ENCODE results near the gene EML4. TPM values are rescaled to one million over a fixed set of nuclear protein-coding genes. Genes with fewer than 3 reads are reported as not detected.
"Not testable (repeated sequence)": the region's sequence is repeated elsewhere in the genome, so short reads cannot be mapped to it uniquely, and the experiment has no call there.

The EML4 gene
- polyA plus RNA-seq (2013, experiment 1 of 2): 55.1 TPM
- polyA plus RNA-seq (2013, experiment 2 of 2): 60.3 TPM

DNA sequence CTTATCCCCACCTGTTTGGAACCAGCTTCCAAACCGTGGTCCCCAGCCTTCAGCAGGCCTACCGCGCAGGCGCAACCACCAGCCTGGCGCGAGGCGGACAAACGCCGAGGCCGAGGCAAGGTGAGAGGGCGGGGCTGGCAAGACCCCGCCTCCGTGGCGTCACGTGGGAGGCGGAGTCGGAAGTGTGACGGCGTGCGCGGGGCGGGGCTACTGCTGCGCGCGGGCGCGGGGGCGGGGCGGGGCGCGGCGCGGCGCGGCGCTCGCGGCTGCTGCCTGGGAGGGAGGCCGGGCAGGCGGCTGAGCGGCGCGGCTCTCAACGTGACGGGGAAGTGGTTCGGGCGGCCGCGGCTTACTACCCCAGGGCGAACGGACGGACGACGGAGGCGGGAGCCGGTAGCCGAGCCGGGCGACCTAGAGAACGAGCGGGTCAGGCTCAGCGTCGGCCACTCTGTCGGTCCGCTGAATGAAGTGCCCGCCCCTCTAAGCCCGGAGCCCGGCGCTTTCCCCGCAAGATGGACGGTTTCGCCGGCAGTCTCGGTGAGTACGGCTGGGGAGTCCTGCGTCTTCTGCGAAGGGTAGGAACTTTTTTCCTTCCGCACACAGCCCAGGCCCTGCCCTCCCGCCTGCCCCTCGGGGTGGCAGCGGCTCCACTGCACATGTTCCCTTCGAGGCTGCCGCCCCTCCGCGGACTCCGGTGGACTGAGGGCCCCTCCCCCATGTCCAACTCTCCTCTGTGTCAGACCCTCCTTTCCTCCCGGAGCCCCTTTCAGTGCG, at the start of gene EML4:
EML4 (plus strand) TSS at position 254 of the 774 bp plus-strand sequence; CDS start at position 513, 259 bp downstream.
- H3K9ac ChIP-seq (ENCODE audit: low read depth, low read length): peak within 1 kb of the TSS; percentile 79
- under 1% methylated on average over 88 of the region's 88 CpGs for WGBS
- no peaks in the 10 kb centered on the region for H3K36me3 ChIP-seq (ENCODE audit: insufficient read depth, low read length)
- H3K9me3 ChIP-seq (ENCODE audit: insufficient read depth, low read depth, low read length): no peaks in the 10 kb centered on the region
- peak within 1 kb of the TSS; percentile 77 for H3K4me3 ChIP-seq (ENCODE audit: low read length)
- peak within 1 kb of the TSS; percentile 80; the same call in 1 of the 2 replicates for H3K27ac ChIP-seq (ENCODE audit: low read depth, low read length)
- no peaks in the 10 kb centered on the region for H3K27me3 ChIP-seq (ENCODE audit: insufficient read depth, low read length)
- peaks cover 27% of the 10 kb centered on the region for H3K4me1 ChIP-seq (ENCODE audit: insufficient read depth, low read length)

- Histone ChIP-seq H3K27me3 (ENCODE audit: insufficient read depth, low read length) (no peaks in the 10 kb centered on the region), H3K27ac (ENCODE audit: low read depth, low read length) (no peak overlapping the region), H3K9me3 (ENCODE audit: insufficient read depth, low read depth, low read length) (peaks cover 4% of the 10 kb centered on the region; the same call in 1 of the 2 replicates), H3K4me3 (ENCODE audit: low read length) (no peak overlapping the region), H3K4me1 (ENCODE audit: insufficient read depth, low read length) (peaks cover 16% of the 10 kb centered on the region; the same call in 1 of the 2 replicates), H3K36me3 (ENCODE audit: insufficient read depth, low read length) (no peaks in the 10 kb centered on the region), H3K9ac (ENCODE audit: low read depth, low read length) (no peak overlapping the region)
These were observed 45.7 kb upstream of the EML4 start for GRCh38 chr2:42123426-42123825.

DNA sequence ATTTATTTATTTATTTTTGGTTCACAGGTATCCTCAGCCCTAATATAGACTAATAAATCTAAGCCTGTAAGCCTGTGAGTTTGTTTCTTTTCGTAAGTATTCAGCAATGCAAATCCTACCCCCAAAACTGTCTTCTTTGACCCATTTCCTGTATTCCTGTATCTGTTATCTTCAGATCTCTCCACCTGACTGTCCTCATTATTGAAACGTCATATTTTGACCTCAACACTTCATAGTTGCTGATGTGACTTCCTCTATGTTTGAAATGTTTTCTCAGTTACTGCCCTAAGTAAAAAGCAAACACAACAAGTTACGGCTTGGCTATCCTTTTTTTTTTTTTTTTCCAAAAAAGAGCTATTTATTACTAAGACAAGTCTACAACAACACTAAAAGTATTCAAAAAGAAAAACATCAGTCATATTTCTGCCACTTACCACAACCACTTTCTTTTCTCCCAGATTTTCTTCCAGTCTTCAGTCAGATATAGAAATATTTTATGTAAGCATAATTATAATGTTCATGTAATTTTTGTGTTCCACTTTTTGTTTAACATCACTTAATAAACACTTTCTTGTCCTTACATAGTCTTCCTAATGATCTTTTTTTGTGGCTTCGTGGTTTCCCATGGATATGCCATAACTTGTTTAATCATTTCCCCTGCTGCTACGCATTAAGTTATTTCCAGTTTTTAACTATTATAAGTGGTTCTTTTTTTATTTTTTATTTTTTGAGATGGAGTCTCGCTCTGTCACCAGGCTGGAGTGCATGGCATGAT, 45.0 kb upstream of the EML4 start:
- H3K9me3 ChIP-seq (ENCODE audit: insufficient read depth, low read depth, low read length): peaks cover 4% of the 10 kb centered on the region; the same call in 1 of the 2 replicates
- no peak overlapping the region for H3K4me3 ChIP-seq (ENCODE audit: low read length)
- H3K4me1 ChIP-seq (ENCODE audit: insufficient read depth, low read length): peaks cover 12% of the 10 kb centered on the region; the same call in 1 of the 2 replicates
- H3K9ac ChIP-seq (ENCODE audit: low read depth, low read length): no peak overlapping the region
- no peaks in the 10 kb centered on the region for H3K27me3 ChIP-seq (ENCODE audit: insufficient read depth, low read length)
- H3K27ac ChIP-seq (ENCODE audit: low read depth, low read length): no peak overlapping the region
- H3K36me3 ChIP-seq (ENCODE audit: insufficient read depth, low read length): no peaks in the 10 kb centered on the region
- 93% methylated on average over 5 of the region's 6 CpGs for WGBS

- H3K9me3 ChIP-seq (ENCODE audit: insufficient read depth, low read depth, low read length): no peaks in the 10 kb centered on the region
- H3K36me3 ChIP-seq (ENCODE audit: insufficient read depth, low read length): no peaks in the 10 kb centered on the region
- no peaks in the 10 kb centered on the region for H3K27me3 ChIP-seq (ENCODE audit: insufficient read depth, low read length)
- H3K4me1 ChIP-seq (ENCODE audit: insufficient read depth, low read length): peaks cover 12% of the 10 kb centered on the region; the same call in 1 of the 2 replicates
- 76% methylated on average over 10 of the region's 10 CpGs for WGBS
- no peak overlapping the region for H3K4me3 ChIP-seq (ENCODE audit: low read length)
- H3K27ac ChIP-seq (ENCODE audit: low read depth, low read length): no peak overlapping the region
- no peak overlapping the region for H3K9ac ChIP-seq (ENCODE audit: low read depth, low read length)
These were observed 43.1 kb upstream of the EML4 start for GRCh38 chr2:42125841-42126594.

DNA sequence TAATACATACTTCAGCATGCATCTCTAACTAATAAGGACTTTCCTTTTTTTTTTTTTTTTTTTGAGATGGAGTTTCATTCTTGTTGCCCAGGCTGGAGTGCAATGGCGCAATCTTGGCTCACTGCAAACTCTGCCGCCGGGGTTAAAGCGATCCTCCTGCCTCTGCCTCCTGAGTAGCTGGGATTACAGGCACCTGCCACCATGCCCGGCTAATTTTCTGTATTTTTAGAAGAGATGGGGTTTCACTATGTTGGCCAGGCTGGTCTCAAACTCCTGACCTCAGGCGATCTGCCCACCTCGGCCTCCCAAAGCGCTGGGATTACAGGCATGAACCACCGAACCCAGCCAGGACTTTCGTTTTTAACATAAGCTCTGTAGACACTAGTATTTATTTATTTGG, 42.3 kb upstream of the EML4 start:
- not testable (repeated sequence) for H3K27ac ChIP-seq (ENCODE audit: low read depth, low read length); H3K4me3 ChIP-seq (ENCODE audit: low read length); H3K9me3 ChIP-seq (ENCODE audit: insufficient read depth, low read depth, low read length); H3K36me3 ChIP-seq (ENCODE audit: insufficient read depth, low read length); H3K27me3 ChIP-seq (ENCODE audit: insufficient read depth, low read length); H3K9ac ChIP-seq (ENCODE audit: low read depth, low read length)
- WGBS: 88% methylated on average over 9 of the region's 10 CpGs
- peaks cover 16% of the 10 kb centered on the region for H3K4me1 ChIP-seq (ENCODE audit: insufficient read depth, low read length)

- 71% methylated on average over 5 of the region's 5 CpGs for WGBS
- Histone ChIP-seq H3K4me1 (ENCODE audit: insufficient read depth, low read length) (peaks cover 24% of the 10 kb centered on the region), H3K9me3 (ENCODE audit: insufficient read depth, low read depth, low read length) (no peaks in the 10 kb centered on the region), H3K36me3 (ENCODE audit: insufficient read depth, low read length) (no peaks in the 10 kb centered on the region), H3K27ac (ENCODE audit: low read depth, low read length) (no peak overlapping the region), H3K27me3 (ENCODE audit: insufficient read depth, low read length) (no peaks in the 10 kb centered on the region; the same call in 1 of the 2 replicates), H3K4me3 (ENCODE audit: low read length) (no peak overlapping the region), H3K9ac (ENCODE audit: low read depth, low read length) (no peak overlapping the region)
These were observed 41.4 kb upstream of the EML4 start for GRCh38 chr2:42127425-42128424.

DNA sequence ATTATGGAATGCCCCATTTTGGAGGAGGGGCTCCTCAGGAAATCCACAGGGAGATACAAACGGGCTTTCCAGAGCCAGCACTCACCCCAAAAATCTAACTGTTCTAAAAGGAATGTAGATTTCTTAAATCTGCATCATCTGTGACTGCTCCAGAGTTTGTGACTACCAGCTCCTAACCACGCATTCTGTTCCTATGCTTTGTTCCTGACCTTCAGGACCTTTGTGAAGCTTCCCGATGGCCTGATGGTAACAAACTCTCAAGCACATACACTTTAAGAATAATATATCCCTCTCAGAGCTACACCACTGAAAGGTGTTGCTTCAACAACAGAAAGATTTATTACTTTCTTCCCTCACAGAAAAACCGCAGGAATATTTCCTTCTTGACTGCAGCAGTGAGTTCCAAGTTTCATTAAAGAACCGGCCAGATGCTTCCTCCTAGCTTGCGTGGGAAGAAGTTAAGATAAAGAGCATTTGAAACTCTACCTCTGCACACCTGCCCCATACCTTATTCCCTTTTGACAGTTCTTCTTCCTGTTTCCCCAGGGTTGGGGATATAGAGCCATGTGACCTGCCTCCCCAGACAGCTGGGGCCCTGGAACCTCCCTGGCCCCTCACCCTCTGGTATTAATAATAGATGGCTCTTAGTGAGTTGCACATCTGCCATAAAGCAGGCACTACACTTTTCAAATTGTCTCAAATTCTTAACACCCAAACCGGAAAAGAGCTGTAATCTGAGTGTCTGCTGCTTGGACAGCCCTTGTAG, 40.2 kb upstream of the EML4 start:
- H3K4me3 ChIP-seq (ENCODE audit: low read length): no peak overlapping the region
- H3K4me1 ChIP-seq (ENCODE audit: insufficient read depth, low read length): peaks cover 33% of the 10 kb centered on the region
- H3K27me3 ChIP-seq (ENCODE audit: insufficient read depth, low read length): no peaks in the 10 kb centered on the region; the same call in 1 of the 2 replicates
- no peaks in the 10 kb centered on the region for H3K9me3 ChIP-seq (ENCODE audit: insufficient read depth, low read depth, low read length)
- H3K9ac ChIP-seq (ENCODE audit: low read depth, low read length): no peak overlapping the region
- H3K36me3 ChIP-seq (ENCODE audit: insufficient read depth, low read length): no peaks in the 10 kb centered on the region
- 82% methylated on average over 7 of the region's 7 CpGs for WGBS
- H3K27ac ChIP-seq (ENCODE audit: low read depth, low read length): no peak overlapping the region

- H3K4me1 ChIP-seq (ENCODE audit: insufficient read depth, low read length): peaks cover 33% of the 10 kb centered on the region
- WGBS: 96% methylated on average over 1 of the region's 1 CpG
- H3K9me3 ChIP-seq (ENCODE audit: insufficient read depth, low read depth, low read length): no peaks in the 10 kb centered on the region
- no peak overlapping the region for H3K27ac ChIP-seq (ENCODE audit: low read depth, low read length)
- no peaks in the 10 kb centered on the region for H3K36me3 ChIP-seq (ENCODE audit: insufficient read depth, low read length)
- H3K4me3 ChIP-seq (ENCODE audit: low read length): no peak overlapping the region
- no peaks in the 10 kb centered on the region; the same call in 1 of the 2 replicates for H3K27me3 ChIP-seq (ENCODE audit: insufficient read depth, low read length)
- no peak overlapping the region for H3K9ac ChIP-seq (ENCODE audit: low read depth, low read length)
These were observed 39.7 kb upstream of the EML4 start for GRCh38 chr2:42129487-42129852.

DNA sequence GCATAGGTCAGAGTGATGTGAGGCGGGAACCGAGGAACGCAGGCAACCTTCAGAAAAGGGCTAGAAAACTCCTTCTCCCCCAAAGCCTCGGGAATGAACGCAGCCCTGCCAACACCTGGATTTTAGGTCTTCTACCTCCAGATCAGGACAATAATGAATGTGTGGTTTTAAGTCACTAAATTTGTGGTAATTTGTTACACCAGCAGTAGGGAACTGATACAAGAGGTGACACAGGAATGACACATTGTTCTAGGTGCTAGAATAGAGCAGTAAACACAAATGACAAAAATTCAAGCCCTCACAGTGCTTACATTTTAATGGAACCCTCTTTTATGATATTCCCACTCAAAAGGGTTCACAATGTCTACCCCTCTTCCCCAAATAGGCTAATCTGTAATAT, 39.2 kb upstream of the EML4 start:
- no peaks in the 10 kb centered on the region; the same call in 1 of the 2 replicates for H3K27me3 ChIP-seq (ENCODE audit: insufficient read depth, low read length)
- WGBS: 91% methylated on average over 5 of the region's 5 CpGs
- peaks cover 33% of the 10 kb centered on the region for H3K4me1 ChIP-seq (ENCODE audit: insufficient read depth, low read length)
- no peak overlapping the region for H3K27ac ChIP-seq (ENCODE audit: low read depth, low read length)
- H3K4me3 ChIP-seq (ENCODE audit: low read length): no peak overlapping the region
- H3K9me3 ChIP-seq (ENCODE audit: insufficient read depth, low read depth, low read length): no peaks in the 10 kb centered on the region
- no peaks in the 10 kb centered on the region for H3K36me3 ChIP-seq (ENCODE audit: insufficient read depth, low read length)
- no peak overlapping the region for H3K9ac ChIP-seq (ENCODE audit: low read depth, low read length)

Data from HUES64 (cell line).